HEK293 (cell line): ENCODE measurements around the gene UBE2F.

ENCODE experiments used
- CTCF ChIA-PET: fragments of 350-600 bp; formaldehyde crosslinking; extraction: SDS; loops from one replicate; lab custom pipeline; 2021; ENCODE audit warnings: antibody characterized with exemption; lab: Yijun Ruan, JAX
- POLR2A ChIA-PET: fragments of 300-600 bp; formaldehyde crosslinking; extraction: SDS; loops from one replicate; lab custom pipeline; 2020; ENCODE audit warnings: antibody characterized with exemption, inconsistent platforms; lab: Yijun Ruan, JAX
- H3K27ac ChIP-seq: fragments of 200-500 bp; sonication (Bioruptor generic); 2 replicates; pipeline ENCODE4 v1.5.1; 2014; ENCODE audit warnings: low read depth, low read length, control low read depth, inconsistent platforms; ENCODE audit errors: extremely low read depth
- H3K36me3 ChIP-seq, 2 experiments: fragments of 200-500 bp in 1 of 2; sonication (Bioruptor generic) in 1 of 2; 1 replicate in 1 of 2; 2 replicates in 1 of 2; pipeline ENCODE4 v1.5.1; 2014 to 2017; ENCODE audit warnings: inconsistent platforms in 2 of 2, low read length in 2 of 2; ENCODE audit not compliant: control insufficient read depth in 2 of 2, insufficient read depth in 1 of 2
- H3K4me1 ChIP-seq: fragments of 200-500 bp; sonication (Bioruptor generic); 2 replicates; pipeline ENCODE4 v1.5.1; 2014; ENCODE audit warnings: mild to moderate bottlenecking, low read length, inconsistent platforms; ENCODE audit not compliant: control insufficient read depth, insufficient read depth
- H3K4me3 ChIP-seq: 2 replicates; pipeline ENCODE4 v1.5.1; 2011; ENCODE audit warnings: low read depth, mild to moderate bottlenecking, control low read depth, low read length, moderate library complexity
- H3K9me3 ChIP-seq: fragments of 200-500 bp; sonication (Bioruptor generic); 2 replicates; pipeline ENCODE4 v1.5.1; 2014; ENCODE audit warnings: low read depth, low read length, inconsistent platforms; ENCODE audit not compliant: control insufficient read depth, insufficient read depth
- GFI1B ChIP-seq: fragments of 450-650 bp; formaldehyde crosslinking; IDR thresholded peaks from 2 replicates; pipeline ENCODE4 v1.5.1; 2016; ENCODE audit warnings: missing biosample characterization, missing genetic modification characterization
- KLF1 ChIP-seq: fragments of 450-650 bp; formaldehyde crosslinking; IDR thresholded peaks from 2 replicates; pipeline ENCODE4 v1.5.1; 2016; ENCODE audit warnings: missing biosample characterization, missing genetic modification characterization
- KLF7 ChIP-seq: fragments of 450-650 bp; formaldehyde crosslinking; IDR thresholded peaks from 2 replicates; pipeline ENCODE4 v1.5.1; 2016; ENCODE audit warnings: missing biosample characterization, missing genetic modification characterization, borderline replicate concordance
- SCRT2 ChIP-seq: fragments of 450-650 bp; formaldehyde crosslinking; IDR thresholded peaks from 2 replicates; pipeline ENCODE4 v1.5.1; 2016; ENCODE audit warnings: missing biosample characterization, missing genetic modification characterization
- SP3 ChIP-seq: fragments of 450-650 bp; formaldehyde crosslinking; IDR thresholded peaks from 2 replicates; pipeline ENCODE4 v1.5.1; 2016; ENCODE audit warnings: missing biosample characterization, missing genetic modification characterization
- ZBTB1 ChIP-seq: fragments of 450-650 bp; formaldehyde crosslinking; IDR thresholded peaks from 2 replicates; pipeline ENCODE4 v1.5.1; 2016; ENCODE audit warnings: missing biosample characterization, missing genetic modification characterization
- ZBTB17 ChIP-seq: fragments of 450-650 bp; formaldehyde crosslinking; IDR thresholded peaks from 2 replicates; pipeline ENCODE4 v1.5.1; 2016; ENCODE audit warnings: missing biosample characterization, missing genetic modification characterization
- ZBTB6 ChIP-seq: fragments of 450-650 bp; formaldehyde crosslinking; IDR thresholded peaks from 2 replicates; pipeline ENCODE4 v1.5.1; 2017; ENCODE audit warnings: missing biosample characterization, missing genetic modification characterization
- ZFP41 ChIP-seq: fragments of 450-650 bp; formaldehyde crosslinking; IDR thresholded peaks from 2 replicates; pipeline ENCODE4 v1.5.1; 2016; ENCODE audit warnings: missing biosample characterization, missing genetic modification characterization, borderline replicate concordance
- ZNF211 ChIP-seq: fragments of 450-650 bp; formaldehyde crosslinking; IDR thresholded peaks from 2 replicates; pipeline ENCODE4 v1.5.1; 2016; ENCODE audit warnings: low read depth, missing biosample characterization, missing genetic modification characterization
- ZNF214 ChIP-seq: fragments of 450-650 bp; formaldehyde crosslinking; IDR thresholded peaks from 2 replicates; pipeline ENCODE4 v1.5.1; 2017; ENCODE audit warnings: missing biosample characterization, mild to moderate bottlenecking, missing genetic modification characterization, borderline replicate concordance
- ZNF37A ChIP-seq: fragments of 450-650 bp; IDR thresholded peaks from 2 replicates; pipeline ENCODE4 v1.5.1; 2018; ENCODE audit warnings: missing biosample characterization, missing genetic modification characterization
- ZNF398 ChIP-seq: fragments of 450-650 bp; formaldehyde crosslinking; IDR thresholded peaks from 2 replicates; pipeline ENCODE4 v1.5.1; 2017; ENCODE audit warnings: missing biosample characterization, missing genetic modification characterization
- ZNF529 ChIP-seq: fragments of 450-650 bp; formaldehyde crosslinking; IDR thresholded peaks from 2 replicates; pipeline ENCODE4 v1.5.1; 2017; ENCODE audit warnings: missing genetic modification characterization, missing biosample characterization; ENCODE audit not compliant: insufficient replicate concordance
- ZNF530 ChIP-seq: fragments of 450-650 bp; formaldehyde crosslinking; IDR thresholded peaks from 2 replicates; pipeline ENCODE4 v1.5.1; 2016; ENCODE audit warnings: low read depth, missing biosample characterization, missing genetic modification characterization
- ZNF621 ChIP-seq: fragments of 450-650 bp; formaldehyde crosslinking; IDR thresholded peaks from 2 replicates; pipeline ENCODE4 v1.5.1; 2017; ENCODE audit warnings: missing biosample characterization, missing genetic modification characterization
- ZNF623 ChIP-seq: fragments of 450-650 bp; formaldehyde crosslinking; IDR thresholded peaks from 2 replicates; pipeline ENCODE4 v1.5.1; 2016; ENCODE audit warnings: missing biosample characterization, missing genetic modification characterization
- ZNF707 ChIP-seq: fragments of 450-650 bp; formaldehyde crosslinking; IDR thresholded peaks from 2 replicates; pipeline ENCODE4 v1.5.1; 2016; ENCODE audit warnings: missing biosample characterization, missing genetic modification characterization
- TF ChIP-seq, protein P1 (sequence below): fragments of 450-650 bp; formaldehyde crosslinking; IDR thresholded peaks from 2 replicates; pipeline ENCODE4 v1.5.1; 2016; ENCODE audit warnings: missing biosample characterization, missing genetic modification characterization
- TF ChIP-seq, protein P2 (sequence below): fragments of 450-650 bp; formaldehyde crosslinking; IDR thresholded peaks from 2 replicates; pipeline ENCODE4 v1.5.1; 2016; ENCODE audit warnings: missing biosample characterization, missing genetic modification characterization

Gene UBE2F

DNA sequence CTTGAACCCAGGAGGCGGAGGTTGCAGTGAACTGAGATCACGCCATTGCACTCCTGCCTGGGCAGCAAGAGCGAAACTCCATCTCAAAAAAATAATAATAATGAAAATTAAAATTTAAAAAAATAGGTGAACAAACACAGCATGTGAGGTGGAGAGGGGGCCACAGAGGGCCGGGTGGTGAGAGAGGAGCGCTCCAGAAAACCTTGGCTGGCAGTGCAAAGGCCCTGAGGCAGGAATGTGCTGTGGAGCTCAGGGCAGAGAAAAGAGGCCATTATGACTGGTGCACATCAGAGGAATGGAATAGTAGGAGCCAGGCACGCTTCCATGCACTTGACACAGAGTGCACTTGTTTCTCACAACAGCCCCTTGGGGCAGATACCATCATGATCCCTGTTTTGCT lies 72.3 kb downstream of the UBE2F start:
- Histone ChIP-seq H3K4me3 (no peak overlapping the region), H3K4me1 (no peaks in the 10 kb centered on the region), H3K36me3 (peaks cover 0 to 87% of the 10 kb centered on the region in 2 experiments; a peak in 2 of 3 replicates), H3K9me3 (no peaks in the 10 kb centered on the region), H3K27ac (no peak overlapping the region)
- TF ChIP-seq ZNF37A (tag by site-specific recombination) (no peak), ZFP41 (no peak), ZNF623 (tag by site-specific recombination) (peak; percentile 81)
- CTCF ChIA-PET = no interaction called here
- POLR2A ChIA-PET = no interaction called here

GRCh38 chr2:238039985-238040384 lies 73.2 kb downstream of the UBE2F start:
- H3K4me3 ChIP-seq = no peak overlapping the region
- no peak overlapping the region for H3K27ac ChIP-seq
- CTCF ChIA-PET = interaction anchor here (0.6 kb wide), 1 partner anchor 113 kb away, joined by 4 read pairs; no protein-coding TSS in a partner anchor
- H3K36me3 ChIP-seq = peaks cover 0 to 90% of the 10 kb centered on the region in 2 experiments; a peak in 2 of 3 replicates
- POLR2A ChIA-PET = no interaction called here
- TF ChIP-seq ZNF398 (tag by site-specific recombination) = no peak
- no peak for TF ChIP-seq KLF7 (tag by site-specific recombination)
- TF ChIP-seq SP3 (tag by site-specific recombination) = no peak
- no peak for TF ChIP-seq ZNF707 (tag by site-specific recombination)
- no peak for TF ChIP-seq ZBTB6 (tag by site-specific recombination)
- TF ChIP-seq GFI1B (tag by site-specific recombination) = no peak
- TF ChIP-seq ZNF211 = no peak
- no peak for TF ChIP-seq KLF1 (tag by site-specific recombination)
- TF ChIP-seq ZBTB1 (tag by site-specific recombination) = no peak
- TF ChIP-seq, protein P1, sequence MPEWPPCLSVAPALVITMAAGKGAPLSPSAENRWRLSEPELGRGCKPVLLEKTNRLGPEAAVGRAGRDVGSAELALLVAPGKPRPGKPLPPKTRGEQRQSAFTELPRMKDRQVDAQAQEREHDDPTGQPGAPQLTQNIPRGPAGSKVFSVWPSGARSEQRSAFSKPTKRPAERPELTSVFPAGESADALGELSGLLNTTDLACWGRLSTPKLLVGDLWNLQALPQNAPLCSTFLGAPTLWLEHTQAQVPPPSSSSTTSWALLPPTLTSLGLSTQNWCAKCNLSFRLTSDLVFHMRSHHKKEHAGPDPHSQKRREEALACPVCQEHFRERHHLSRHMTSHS (tag by site-specific recombination) = no peak
- TF ChIP-seq ZNF530 (tag by site-specific recombination) = no peak
- TF ChIP-seq, protein P2, sequence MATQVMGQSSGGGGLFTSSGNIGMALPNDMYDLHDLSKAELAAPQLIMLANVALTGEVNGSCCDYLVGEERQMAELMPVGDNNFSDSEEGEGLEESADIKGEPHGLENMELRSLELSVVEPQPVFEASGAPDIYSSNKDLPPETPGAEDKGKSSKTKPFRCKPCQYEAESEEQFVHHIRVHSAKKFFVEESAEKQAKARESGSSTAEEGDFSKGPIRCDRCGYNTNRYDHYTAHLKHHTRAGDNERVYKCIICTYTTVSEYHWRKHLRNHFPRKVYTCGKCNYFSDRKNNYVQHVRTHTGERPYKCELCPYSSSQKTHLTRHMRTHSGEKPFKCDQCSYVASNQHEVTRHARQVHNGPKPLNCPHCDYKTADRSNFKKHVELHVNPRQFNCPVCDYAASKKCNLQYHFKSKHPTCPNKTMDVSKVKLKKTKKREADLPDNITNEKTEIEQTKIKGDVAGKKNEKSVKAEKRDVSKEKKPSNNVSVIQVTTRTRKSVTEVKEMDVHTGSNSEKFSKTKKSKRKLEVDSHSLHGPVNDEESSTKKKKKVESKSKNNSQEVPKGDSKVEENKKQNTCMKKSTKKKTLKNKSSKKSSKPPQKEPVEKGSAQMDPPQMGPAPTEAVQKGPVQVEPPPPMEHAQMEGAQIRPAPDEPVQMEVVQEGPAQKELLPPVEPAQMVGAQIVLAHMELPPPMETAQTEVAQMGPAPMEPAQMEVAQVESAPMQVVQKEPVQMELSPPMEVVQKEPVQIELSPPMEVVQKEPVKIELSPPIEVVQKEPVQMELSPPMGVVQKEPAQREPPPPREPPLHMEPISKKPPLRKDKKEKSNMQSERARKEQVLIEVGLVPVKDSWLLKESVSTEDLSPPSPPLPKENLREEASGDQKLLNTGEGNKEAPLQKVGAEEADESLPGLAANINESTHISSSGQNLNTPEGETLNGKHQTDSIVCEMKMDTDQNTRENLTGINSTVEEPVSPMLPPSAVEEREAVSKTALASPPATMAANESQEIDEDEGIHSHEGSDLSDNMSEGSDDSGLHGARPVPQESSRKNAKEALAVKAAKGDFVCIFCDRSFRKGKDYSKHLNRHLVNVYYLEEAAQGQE (tag by site-specific recombination) = no peak
- TF ChIP-seq ZNF214 = no peak
- no peak for TF ChIP-seq ZNF529 (tag by site-specific recombination)
- no peak for TF ChIP-seq ZNF621 (tag by site-specific recombination)
- no peak for TF ChIP-seq ZBTB17 (tag by site-specific recombination)
- TF ChIP-seq SCRT2 (tag by site-specific recombination) = no peak
- no peaks in the 10 kb centered on the region for H3K9me3 ChIP-seq
- H3K4me1 ChIP-seq = no peaks in the 10 kb centered on the region
